ENCODE data around the gene CCDC83.
A peak's percentile ranks its signal among the peaks of the same experiment; 100 is the strongest.
"Not testable (repeated sequence)": the region's sequence is repeated elsewhere in the genome, so short reads cannot be mapped to it uniquely, and the experiment has no call there.

The CCDC83 gene

GRCh38 chr11:85854212-85854556 is 999 bp upstream of the CCDC83 start:
- H3K4me2 ChIP-seq: peak overlapping the region; percentile 68
- H3K4me1 ChIP-seq: 0 out of 2 replicates have a peak, but pooled peaks cover 6% of the 10 kb centered on the region
- H3K27ac ChIP-seq: peak overlapping the region; percentile 73; the same call in 1 of the 2 replicates

GRCh38 chr11:85854557-85855340 is 434 bp upstream of the CCDC83 start:
- Histone ChIP-seq H3K27me3 (no peaks in the 10 kb centered on the region), H3K9me3 (peaks cover 12% of the 10 kb centered on the region), H3K4me3 (peak overlapping the region; percentile 63), H3K36me3 (no peaks in the 10 kb centered on the region), H3K27ac (peak overlapping the region; percentile 73), H3K4me1 (0 out of 2 replicates have a peak, but pooled peaks cover 6% of the 10 kb centered on the region), H4K20me1 (no peaks in the 10 kb centered on the region), H3K4me2 (peak overlapping the region; percentile 68), H3K9ac (peak overlapping the region; percentile 79)
- no peak for TF ChIP-seq Cebpa-rat (IDR thresholded peaks at IDR 0.05)

More at GRCh38 chr11:85854212-85854556, 999 bp upstream of the CCDC83 start:
- TF ChIP-seq Cebpa-rat (IDR thresholded peaks at IDR 0.05): no peak
- peaks cover 12% of the 10 kb centered on the region for H3K9me3 ChIP-seq
- peak overlapping the region; percentile 63 for H3K4me3 ChIP-seq
- no peaks in the 10 kb centered on the region for H3K27me3 ChIP-seq
- H3K9ac ChIP-seq: peak overlapping the region; percentile 79
- H3K36me3 ChIP-seq: no peaks in the 10 kb centered on the region
- no peaks in the 10 kb centered on the region for H4K20me1 ChIP-seq

- Histone ChIP-seq H3K36me3 (no peaks in the 10 kb centered on the region), H3K4me1 (0 out of 2 replicates have a peak, but pooled peaks cover 6% of the 10 kb centered on the region), H3K4me3 (no peak overlapping the region), H3K27ac (no peak overlapping the region), H3K9ac (no peak overlapping the region), H3K4me2 (no peak overlapping the region), H3K27me3 (no peaks in the 10 kb centered on the region), H3K9me3 (peaks cover 10% of the 10 kb centered on the region), H4K20me1 (no peaks in the 10 kb centered on the region)
- no peak for TF ChIP-seq Cebpa-rat (IDR thresholded peaks at IDR 0.05)
Measured at GRCh38 chr11:85857098-85857497, 1.9 kb downstream of the CCDC83 start.

- H3K27me3 ChIP-seq, H3K9me3 ChIP-seq, H3K4me3 ChIP-seq, H4K20me1 ChIP-seq, H3K36me3 ChIP-seq, H3K27ac ChIP-seq, H3K4me2 ChIP-seq, H3K4me1 ChIP-seq, H3K9ac ChIP-seq: not testable (repeated sequence)
Measured at GRCh38 chr11:85859541-85859940, 4.4 kb downstream of the CCDC83 start.

GRCh38 chr11:85863855-85864254 is 8.7 kb downstream of the CCDC83 start:
- Histone ChIP-seq H3K4me3 (no peak overlapping the region), H3K27me3 (no peaks in the 10 kb centered on the region), H3K27ac (no peak overlapping the region), H3K4me1 (no peaks in the 10 kb centered on the region), H3K9ac (no peak overlapping the region), H4K20me1 (no peaks in the 10 kb centered on the region), H3K4me2 (no peak overlapping the region), H3K9me3 (no peaks in the 10 kb centered on the region), H3K36me3 (no peaks in the 10 kb centered on the region)
- TF ChIP-seq Cebpa-rat (IDR thresholded peaks at IDR 0.05): no peak

GRCh38 chr11:85866137-85866827 is 11.1 kb downstream of the CCDC83 start:
- no peaks in the 10 kb centered on the region for H4K20me1 ChIP-seq
- no peaks in the 10 kb centered on the region for H3K27me3 ChIP-seq
- H3K4me3 ChIP-seq: no peak overlapping the region
- H3K9ac ChIP-seq: no peak overlapping the region
- H3K36me3 ChIP-seq: no peaks in the 10 kb centered on the region
- no peaks in the 10 kb centered on the region for H3K4me1 ChIP-seq
- no peak overlapping the region for H3K27ac ChIP-seq
- H3K4me2 ChIP-seq: no peak overlapping the region
- TF ChIP-seq Cebpa-rat (IDR thresholded peaks at IDR 0.05): no peak
- H3K9me3 ChIP-seq: no peaks in the 10 kb centered on the region

- Histone ChIP-seq H3K27ac (no peak overlapping the region), H3K4me1 (no peaks in the 10 kb centered on the region), H3K9me3 (no peaks in the 10 kb centered on the region), H4K20me1 (no peaks in the 10 kb centered on the region), H3K4me2 (no peak overlapping the region), H3K27me3 (no peaks in the 10 kb centered on the region), H3K9ac (no peak overlapping the region), H3K36me3 (no peaks in the 10 kb centered on the region), H3K4me3 (no peak overlapping the region)
- TF ChIP-seq Cebpa-rat (IDR thresholded peaks at IDR 0.05): no peak
Measured at GRCh38 chr11:85867751-85868150, 12.6 kb downstream of the CCDC83 start.

- Histone ChIP-seq H3K4me2 (no peak overlapping the region), H3K27ac (no peak overlapping the region), H4K20me1 (no peaks in the 10 kb centered on the region), H3K4me1 (no peaks in the 10 kb centered on the region), H3K27me3 (no peaks in the 10 kb centered on the region), H3K36me3 (no peaks in the 10 kb centered on the region), H3K4me3 (no peak overlapping the region), H3K9ac (no peak overlapping the region), H3K9me3 (no peaks in the 10 kb centered on the region)
- TF ChIP-seq Cebpa-rat (IDR thresholded peaks at IDR 0.05): no peak
Measured at GRCh38 chr11:85869781-85870180, 14.6 kb downstream of the CCDC83 start.

GRCh38 chr11:85874265-85874664 is 19.1 kb downstream of the CCDC83 start:
- no peaks in the 10 kb centered on the region for H3K27me3 ChIP-seq
- no peak overlapping the region for H3K27ac ChIP-seq
- no peaks in the 10 kb centered on the region for H3K36me3 ChIP-seq
- H3K9me3 ChIP-seq: no peaks in the 10 kb centered on the region
- no peak overlapping the region for H3K4me2 ChIP-seq
- no peaks in the 10 kb centered on the region for H4K20me1 ChIP-seq
- no peak for TF ChIP-seq Cebpa-rat (IDR thresholded peaks at IDR 0.05)
- no peak overlapping the region for H3K4me3 ChIP-seq
- no peaks in the 10 kb centered on the region for H3K4me1 ChIP-seq
- H3K9ac ChIP-seq: no peak overlapping the region

GRCh38 chr11:85875505-85875904 is 20.3 kb downstream of the CCDC83 start:
- H3K4me2 ChIP-seq: no peak overlapping the region
- H3K9me3 ChIP-seq: no peaks in the 10 kb centered on the region
- H3K27ac ChIP-seq: no peak overlapping the region
- no peak for TF ChIP-seq Cebpa-rat (IDR thresholded peaks at IDR 0.05)
- H4K20me1 ChIP-seq: no peaks in the 10 kb centered on the region
- H3K36me3 ChIP-seq: no peaks in the 10 kb centered on the region
- no peaks in the 10 kb centered on the region for H3K4me1 ChIP-seq
- H3K9ac ChIP-seq: no peak overlapping the region
- H3K4me3 ChIP-seq: no peak overlapping the region
- no peaks in the 10 kb centered on the region for H3K27me3 ChIP-seq

Measured in BLaER1 (cell line).